Non-pigmented ciliary epithelial cell (primary cell): Measurements from ENCODE around the gene CACNA2D4.
A peak's percentile ranks its signal among the peaks of the same experiment; 100 is the strongest.

Experiments
- DNase-seq: peaks from one replicate; pipeline ENCODE4 v3.0.0-alpha.2; 2010; ENCODE audit warnings: low read depth

The CACNA2D4 gene

GRCh38 chr12:1933342-1934051 is 15.0 kb upstream of the CACNA2D4 start:
- peak; percentile 4 for DNase-seq

GRCh38 chr12:1932264-1932777 is 13.9 kb upstream of the CACNA2D4 start:
- DNase-seq = no peak

GRCh38 chr12:1931642-1932041 is 13.2 kb upstream of the CACNA2D4 start:
- DNase-seq = no peak

- DNase-seq = no peak
Measured at GRCh38 chr12:1930803-1931597, 12.5 kb upstream of the CACNA2D4 start.

- no peak for DNase-seq
Measured at GRCh38 chr12:1929985-1930802, 11.7 kb upstream of the CACNA2D4 start.

GRCh38 chr12:1929241-1929984 is 11.0 kb upstream of the CACNA2D4 start:
- no peak for DNase-seq

- no peak for DNase-seq
Measured at GRCh38 chr12:1928439-1929121, 10.1 kb upstream of the CACNA2D4 start.

- no peak for DNase-seq
Measured at GRCh38 chr12:1927751-1928351, 9.4 kb upstream of the CACNA2D4 start.

- no peak for DNase-seq
Measured at GRCh38 chr12:1927051-1927680, 8.7 kb upstream of the CACNA2D4 start.

GRCh38 chr12:1926251-1926657 is 7.8 kb upstream of the CACNA2D4 start:
- DNase-seq = no peak

- DNase-seq = no peak
Measured at GRCh38 chr12:1925684-1926006, 7.2 kb upstream of the CACNA2D4 start.

- no peak for DNase-seq
Measured at GRCh38 chr12:1924996-1925683, 6.7 kb upstream of the CACNA2D4 start.

- no peak for DNase-seq
Measured at GRCh38 chr12:1922985-1923384, 4.5 kb upstream of the CACNA2D4 start.

- no peak for DNase-seq
Measured at GRCh38 chr12:1922075-1922709, 3.7 kb upstream of the CACNA2D4 start.

GRCh38 chr12:1920971-1921370 is 2.5 kb upstream of the CACNA2D4 start:
- no peak for DNase-seq

GRCh38 chr12:1920436-1920835 is 2.0 kb upstream of the CACNA2D4 start:
- DNase-seq = no peak

GRCh38 chr12:1919763-1920162 is 1.3 kb upstream of the CACNA2D4 start:
- no peak for DNase-seq

GRCh38 chr12:1919284-1919683 is 832 bp upstream of the CACNA2D4 start:
- no peak for DNase-seq

- no peak for DNase-seq
Measured at GRCh38 chr12:1918884-1919236, 408 bp upstream of the CACNA2D4 start.
